Mammary epithelial cell (primary cell): ENCODE results near the gene TECPR2.

Source experiments
- EZH2 ChIP-seq: IDR thresholded peaks from 2 replicates; pipeline ENCODE4 v1.6.1; 2012; ENCODE audit warnings: low read length, inconsistent platforms, borderline replicate concordance
- TF ChIP-seq, protein P1 (sequence below), 2 donors: IDR thresholded peaks in 1 of 2; conservative IDR thresholded peaks in 1 of 2; 2 replicates each; pipeline ENCODE4 v1.5.1; 2011 to 2012; ENCODE audit warnings: inconsistent platforms in 2 of 2, low read length in 2 of 2, mild to moderate bottlenecking in 2 of 2, control low read depth in 1 of 2, low read depth in 1 of 2; ENCODE audit not compliant: insufficient read depth in 1 of 2; ENCODE audit errors: extremely low read depth in 1 of 2

DNA sequence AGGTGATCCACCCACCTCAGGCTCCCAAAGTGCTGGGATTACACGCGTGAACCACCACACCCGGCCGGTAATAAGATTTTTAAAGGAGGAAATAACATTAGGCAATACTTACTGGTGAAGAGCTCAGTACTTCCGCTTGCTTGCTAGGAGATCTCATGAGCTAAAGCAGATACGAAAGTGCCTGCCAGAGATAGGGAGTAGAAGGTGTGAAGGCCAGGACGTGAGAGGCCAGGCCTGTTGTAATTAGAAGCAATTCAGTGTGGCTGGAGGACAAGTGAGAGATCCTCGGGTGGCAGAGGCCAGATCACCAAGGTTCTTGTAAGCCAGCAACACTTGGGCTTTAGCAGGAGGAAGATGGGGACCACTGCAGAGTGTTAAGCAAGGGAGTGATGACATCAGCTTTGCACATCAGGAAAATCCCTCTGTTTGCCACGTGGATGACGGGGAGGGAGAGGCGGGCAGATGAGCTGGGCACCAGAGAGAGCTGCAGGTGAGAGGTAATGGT, 7.6 kb downstream of the TECPR2 start:
- TF ChIP-seq, protein P1, sequence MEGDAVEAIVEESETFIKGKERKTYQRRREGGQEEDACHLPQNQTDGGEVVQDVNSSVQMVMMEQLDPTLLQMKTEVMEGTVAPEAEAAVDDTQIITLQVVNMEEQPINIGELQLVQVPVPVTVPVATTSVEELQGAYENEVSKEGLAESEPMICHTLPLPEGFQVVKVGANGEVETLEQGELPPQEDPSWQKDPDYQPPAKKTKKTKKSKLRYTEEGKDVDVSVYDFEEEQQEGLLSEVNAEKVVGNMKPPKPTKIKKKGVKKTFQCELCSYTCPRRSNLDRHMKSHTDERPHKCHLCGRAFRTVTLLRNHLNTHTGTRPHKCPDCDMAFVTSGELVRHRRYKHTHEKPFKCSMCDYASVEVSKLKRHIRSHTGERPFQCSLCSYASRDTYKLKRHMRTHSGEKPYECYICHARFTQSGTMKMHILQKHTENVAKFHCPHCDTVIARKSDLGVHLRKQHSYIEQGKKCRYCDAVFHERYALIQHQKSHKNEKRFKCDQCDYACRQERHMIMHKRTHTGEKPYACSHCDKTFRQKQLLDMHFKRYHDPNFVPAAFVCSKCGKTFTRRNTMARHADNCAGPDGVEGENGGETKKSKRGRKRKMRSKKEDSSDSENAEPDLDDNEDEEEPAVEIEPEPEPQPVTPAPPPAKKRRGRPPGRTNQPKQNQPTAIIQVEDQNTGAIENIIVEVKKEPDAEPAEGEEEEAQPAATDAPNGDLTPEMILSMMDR (conservative IDR thresholded peaks at IDR 0.05 in 1 of 2, IDR thresholded peaks at IDR 0.05 in 1 of 2; ENCODE audit: extremely low read depth in 1 of 2, insufficient read depth in 1 of 2, low read depth in 1 of 2, low read length in 2 of 2), result no peak
- no peak for TF ChIP-seq EZH2
